Ovary (tissue), 9 donors: Measurements from ENCODE around the gene KCNJ5. TPM values are rescaled to one million over a fixed set of nuclear protein-coding genes. Genes with fewer than 3 reads are reported as not detected.

Source experiments
- DNase-seq, 5 donors: peaks; one replicate each; pipeline ENCODE4 v3.0.0-alpha.2; 2019 to 2020
- H3K27ac ChIP-seq, 2 donors: fragments of 200-600 bp; one replicate each; pipeline versions ENCODE4 v1.5.1 to v1.8.0; 2019 to 2022
- H3K27me3 ChIP-seq: fragments of 200-600 bp; one replicate; pipeline ENCODE4 v1.8.0; 2022
- H3K36me3 ChIP-seq: fragments of 200-600 bp; sonication (generic); one replicate; pipeline ENCODE4 v1.5.1; 2019
- H3K4me1 ChIP-seq: one replicate; pipeline ENCODE4 v1.8.1; 2013; ENCODE audit warnings: mild to moderate bottlenecking, moderate library complexity; ENCODE audit not compliant: insufficient read depth
- H3K4me3 ChIP-seq: fragments of 200-600 bp; sonication (generic); one replicate; pipeline ENCODE4 v1.5.1; 2017
- H3K9me3 ChIP-seq, 2 donors: fragments of 200-600 bp in 1 of 2; sonication (generic) in 1 of 2; one replicate each; pipeline versions ENCODE4 v1.5.1 to v1.8.1; 2013 to 2019; ENCODE audit warnings: mild to moderate bottlenecking in 1 of 2, moderate library complexity in 1 of 2
- EP300 ChIP-seq: sonication (generic); formaldehyde crosslinking; IDR thresholded peaks from one replicate; pipeline ENCODE4 v1.6.1; 2017; ENCODE audit warnings: antibody characterized with exemption
- POLR2A ChIP-seq: fragments of 450-650 bp; IDR thresholded peaks from one replicate; pipeline ENCODE4 v1.6.1; 2017; ENCODE audit warnings: antibody characterized with exemption, mild to moderate bottlenecking, moderate library complexity
- WGBS, 3 donors: extraction: QIAGEN DNeasy Blood & Tissue Kit in 1 of 3; methylation state at CpG; one replicate each; pipeline versions ENCODE4 v1.1.5 to v1.1.7; 2013 to 2017; 5-methylcytosine and 5-hydroxymethylcytosine counted together
- intact Hi-C, 4 donors: fragments of 100-400 bp; cut with DNase I; formaldehyde crosslinking; loops; one replicate each; pipeline versions ENCODE4 v1.11.0 to v1.15.1; 2022 to 2023
- polyA plus RNA-seq, 2 donors: library from polyadenylated mRNA; stranded (reverse); fragments of 200-250 nt in 1 of 2; fragments of 350-450 nt in 1 of 2; fragmentation: Illumina TruSeq in 1 of 2; extraction: RNeasy Lipid Tissue Mini Kit (QIAGEN cat#74804) in 1 of 2; gene quantifications; one replicate each; pipeline ENCODE4 v1.2.3, GENCODE V29; 2013 to 2014
- total RNA-seq, 7 donors: library from RNA; depleted of rRNA in 2 of 7; stranded (reverse); fragments of >200 nt in 2 of 7; fragmentation: NEBNext Ultra II Directional in 3 of 7; extraction: Animal tissue kit (Norgen Biotek cat#: 25700) in 3 of 7; gene quantifications; one replicate each; pipeline versions ENCODE4 v1.1.0 to v1.2.4, GENCODE V29; 2016 to 2023
- TF ChIP-seq, protein P1 (sequence below), 3 donors: fragments of 450-650 bp in 2 of 3; fragments of 200-600 bp in 1 of 3; IDR thresholded peaks; one replicate each; pipeline versions ENCODE4 v1.5.1 to v1.8.0; 2016 to 2022; ENCODE audit warnings: antibody characterized with exemption in 3 of 3, mild to moderate bottlenecking in 1 of 3
- donor health status: DM: no; HTN: no; CAD: no; lungs with moderate emphysema.
- donor health status: DM: no; HTN: no; CAD: no.
- donor health status: Bipolar disorder and iron deficiency.
- donor health status: DM: yes; HTN: yes; CAD: no.
- donor health status: DM: no; HTN: no; CAD: no.
- donor health status: DM: yes; HTN: yes; CAD: no.

Gene KCNJ5
- total and polyA plus RNA-seq, 9 donors: 0.42 to 3.7 (median 2.0) TPM

DNA sequence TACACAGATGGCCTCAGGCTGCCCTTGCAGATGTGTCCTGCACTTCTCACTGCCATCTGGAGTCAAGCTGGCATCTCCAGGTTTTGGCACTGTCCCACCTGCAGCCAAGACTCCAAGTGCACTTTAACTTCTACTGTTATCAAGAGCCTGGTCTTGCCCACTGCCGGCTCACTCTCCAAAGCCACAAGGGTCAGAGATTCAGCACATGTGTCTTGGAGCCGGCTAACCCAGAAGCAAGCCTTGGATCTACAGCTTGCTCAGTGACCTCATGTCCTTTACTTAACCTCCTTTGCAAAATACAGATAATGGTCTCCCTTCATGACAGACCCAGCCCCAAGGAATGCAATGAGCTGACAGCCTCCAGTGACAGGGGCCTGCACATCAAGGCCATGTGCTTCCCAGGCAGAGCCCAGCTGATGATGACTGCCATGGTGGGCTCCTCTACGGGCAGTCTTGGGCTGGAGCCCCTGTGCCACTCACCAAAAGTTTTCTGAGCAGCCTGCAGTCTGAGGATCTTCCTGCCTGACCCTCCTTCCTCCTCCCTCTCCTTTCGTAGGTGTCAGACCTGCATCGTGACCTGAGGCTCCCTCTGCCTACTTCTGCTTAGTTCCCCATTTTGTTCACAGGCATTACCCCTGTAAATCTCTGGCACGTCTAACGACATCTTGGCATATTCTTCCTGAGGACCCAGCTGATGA lies 42.5 kb downstream of the KCNJ5 start:
- intact Hi-C loops: no loop called here

DNA sequence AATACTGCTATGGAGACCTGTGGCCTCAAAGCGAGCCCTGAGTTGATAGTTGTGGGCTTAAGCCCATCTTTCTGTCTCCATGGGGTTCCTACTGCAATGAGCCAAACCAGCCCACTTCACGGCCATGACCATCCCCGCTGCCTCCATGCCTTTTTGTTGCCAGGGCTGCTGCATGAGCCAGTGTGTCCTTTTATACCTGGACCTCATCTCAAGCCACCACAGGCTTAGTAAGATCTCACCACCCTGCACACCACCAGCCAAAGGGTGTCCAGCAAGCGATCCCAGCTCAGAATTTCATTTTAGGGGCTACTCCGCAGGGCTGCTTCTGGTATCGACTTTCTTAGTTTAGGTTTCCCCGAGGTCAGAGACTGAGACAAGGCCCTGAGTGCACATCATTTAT lies 43.2 kb downstream of the KCNJ5 start:
- TF ChIP-seq, protein P1, sequence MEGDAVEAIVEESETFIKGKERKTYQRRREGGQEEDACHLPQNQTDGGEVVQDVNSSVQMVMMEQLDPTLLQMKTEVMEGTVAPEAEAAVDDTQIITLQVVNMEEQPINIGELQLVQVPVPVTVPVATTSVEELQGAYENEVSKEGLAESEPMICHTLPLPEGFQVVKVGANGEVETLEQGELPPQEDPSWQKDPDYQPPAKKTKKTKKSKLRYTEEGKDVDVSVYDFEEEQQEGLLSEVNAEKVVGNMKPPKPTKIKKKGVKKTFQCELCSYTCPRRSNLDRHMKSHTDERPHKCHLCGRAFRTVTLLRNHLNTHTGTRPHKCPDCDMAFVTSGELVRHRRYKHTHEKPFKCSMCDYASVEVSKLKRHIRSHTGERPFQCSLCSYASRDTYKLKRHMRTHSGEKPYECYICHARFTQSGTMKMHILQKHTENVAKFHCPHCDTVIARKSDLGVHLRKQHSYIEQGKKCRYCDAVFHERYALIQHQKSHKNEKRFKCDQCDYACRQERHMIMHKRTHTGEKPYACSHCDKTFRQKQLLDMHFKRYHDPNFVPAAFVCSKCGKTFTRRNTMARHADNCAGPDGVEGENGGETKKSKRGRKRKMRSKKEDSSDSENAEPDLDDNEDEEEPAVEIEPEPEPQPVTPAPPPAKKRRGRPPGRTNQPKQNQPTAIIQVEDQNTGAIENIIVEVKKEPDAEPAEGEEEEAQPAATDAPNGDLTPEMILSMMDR (IDR thresholded peaks at IDR 0.05): no peak
- TF ChIP-seq EP300: no peak
- TF ChIP-seq POLR2A: no peak
- intact Hi-C loops: no loop called here
- Histone ChIP-seq H3K27ac (no peak overlapping the region), H3K27me3 (no peaks in the 10 kb centered on the region), H3K4me1 (no peaks in the 10 kb centered on the region), H3K36me3 (no peaks in the 10 kb centered on the region), H3K4me3 (no peak overlapping the region), H3K9me3 (no peaks in the 10 kb centered on the region)
- 90 to 94% (median 94%) methylated on average over 7 of the region's 7 CpGs for WGBS, 3 donors
- DNase-seq: no peak

More for the DNA sequence above, 42.5 kb downstream of the KCNJ5 start:
- H3K27me3 ChIP-seq: no peaks in the 10 kb centered on the region
- TF ChIP-seq EP300 (no peak), POLR2A (no peak)
- TF ChIP-seq, protein P1 (IDR thresholded peaks at IDR 0.05): no peak
- H3K27ac ChIP-seq: no peak overlapping the region
- H3K9me3 ChIP-seq: no peaks in the 10 kb centered on the region
- H3K4me3 ChIP-seq: no peak overlapping the region
- no peaks in the 10 kb centered on the region for H3K4me1 ChIP-seq
- WGBS, 3 donors: 82 to 88% (median 83%) methylated on average over 7 of the region's 7 CpGs
- DNase-seq: no peak
- no peaks in the 10 kb centered on the region for H3K36me3 ChIP-seq

- intact Hi-C loops: no loop called here
- no peak overlapping the region for H3K4me3 ChIP-seq
- H3K9me3 ChIP-seq: no peaks in the 10 kb centered on the region
- TF ChIP-seq, protein P1 (IDR thresholded peaks at IDR 0.05): no peak
- TF ChIP-seq EP300 (no peak), POLR2A (no peak)
- H3K27ac ChIP-seq: no peak overlapping the region
- DNase-seq: no peak
- H3K27me3 ChIP-seq: no peaks in the 10 kb centered on the region
- 89 to 95% (median 90%) methylated on average over 10 of the region's 10 CpGs for WGBS, 3 donors
- H3K36me3 ChIP-seq: no peaks in the 10 kb centered on the region
- H3K4me1 ChIP-seq: no peaks in the 10 kb centered on the region
Measured at GRCh38 chr11:128934926-128935325, 43.8 kb downstream of the KCNJ5 start.

GRCh38 chr11:128936606-128937251 lies 45.6 kb downstream of the KCNJ5 start:
- no peak for DNase-seq
- H3K36me3 ChIP-seq: no peaks in the 10 kb centered on the region
- H3K9me3 ChIP-seq: no peaks in the 10 kb centered on the region
- intact Hi-C loops: no loop called here
- no peak overlapping the region for H3K27ac ChIP-seq
- H3K4me3 ChIP-seq: no peak overlapping the region
- H3K4me1 ChIP-seq: no peaks in the 10 kb centered on the region
- no peaks in the 10 kb centered on the region for H3K27me3 ChIP-seq
- TF ChIP-seq, protein P1 (IDR thresholded peaks at IDR 0.05): no peak
- no peak for TF ChIP-seq POLR2A
- no peak for TF ChIP-seq EP300
- WGBS, 3 donors: 87 to 90% (median 89%) methylated on average over 16 of the region's 16 CpGs
